A673 (cell line): ENCODE data around the gene RASA4B. TPM values are rescaled to one million over a fixed set of nuclear protein-coding genes. Genes with fewer than 3 reads are reported as not detected.
"Not testable (repeated sequence)": the region's sequence is repeated elsewhere in the genome, so short reads cannot be mapped to it uniquely, and the experiment has no call there.

Experiments used
- BruUV-seq: library from RNA; stranded (reverse); fragments of 400-500 nt; replicated peaks from 2 replicates; lab custom pipeline; 2021; lab: Mats Ljungman, UMichigan
- CTCF ChIA-PET: fragments of 300-600 bp; sonication (Branson Sonifier 250); formaldehyde crosslinking; loops from one replicate; lab custom pipeline; 2022; ENCODE audit warnings: antibody characterized with exemption; lab: Charles Lee
- POLR2A ChIA-PET: fragments of 300-600 bp; sonication (Branson Sonifier 250); formaldehyde crosslinking; loops from one replicate; lab custom pipeline; 2022; ENCODE audit warnings: antibody characterized with exemption; ENCODE audit not compliant: low non-redundant PET; lab: Charles Lee
- DNase-seq: peaks from one replicate; pipeline ENCODE4 v3.0.0-alpha.2; 2015; ENCODE audit warnings: low spot score
- H3K27ac ChIP-seq: fragments of 200-600 bp; sonication (generic); 2 replicates; pipeline ENCODE4 v1.5.1; 2016; ENCODE audit warnings: mixed run types, low read depth, mild to moderate bottlenecking, mixed read lengths, antibody characterized with exemption, low read length; ENCODE audit not compliant: poor library complexity, severe bottlenecking
- H3K27me3 ChIP-seq: fragments of 200-600 bp; sonication (generic); replicated peaks from 2 replicates; pipeline ENCODE4 v1.6.1; 2017; ENCODE audit warnings: mixed run types, low read depth, mild to moderate bottlenecking, mixed read lengths, antibody characterized with exemption, low read length; ENCODE audit not compliant: insufficient read depth, poor library complexity
- H3K36me3 ChIP-seq: fragments of 200-600 bp; sonication (generic); 2 replicates; pipeline ENCODE4 v1.6.1; 2016; ENCODE audit warnings: mixed run types, mild to moderate bottlenecking, mixed read lengths, antibody characterized with exemption, low read length; ENCODE audit not compliant: insufficient read depth, poor library complexity, severe bottlenecking
- H3K4me1 ChIP-seq: fragments of 200-600 bp; sonication (generic); 2 replicates; pipeline ENCODE4 v1.6.1; 2017; ENCODE audit warnings: mixed run types, mild to moderate bottlenecking, mixed read lengths, antibody characterized with exemption, low read length; ENCODE audit not compliant: insufficient read depth, poor library complexity, severe bottlenecking
- H3K4me3 ChIP-seq: fragments of 200-600 bp; sonication (generic); 2 replicates; pipeline ENCODE4 v1.5.1; 2016; ENCODE audit warnings: low read depth, mixed run types, mild to moderate bottlenecking, mixed read lengths, low read length; ENCODE audit not compliant: poor library complexity, severe bottlenecking
- H3K9me3 ChIP-seq: fragments of 200-600 bp; sonication (generic); 2 replicates; pipeline ENCODE4 v1.6.1; 2016; ENCODE audit warnings: mixed run types, low read depth, mild to moderate bottlenecking, mixed read lengths, antibody characterized with exemption, low read length; ENCODE audit not compliant: poor library complexity, severe bottlenecking
- intact Hi-C: fragments of 100-400 bp; cut with micrococcal nuclease; formaldehyde crosslinking; loops from one replicate; pipeline ENCODE4 v1.10.0; 2022; ENCODE audit not compliant: unreplicated experiment
- total RNA-seq: library from RNA; stranded (reverse); gene quantifications from 2 replicates; pipeline ENCODE4 v1.2.3, GENCODE V29; 2021

The RASA4B gene
- total RNA-seq, 1 experiment from 2014 or later: 1.8 TPM

GRCh38 chr7:102510575-102510974, 7.0 kb downstream of the RASA4B start:
- DNase-seq, intact Hi-C loops, POLR2A ChIA-PET, H3K27ac ChIP-seq, BruUV-seq, H3K9me3 ChIP-seq, CTCF ChIA-PET, H3K27me3 ChIP-seq, H3K4me3 ChIP-seq, H3K36me3 ChIP-seq, H3K4me1 ChIP-seq: not testable (repeated sequence)

- CTCF ChIA-PET, POLR2A ChIA-PET, H3K4me3 ChIP-seq, H3K27ac ChIP-seq, BruUV-seq, H3K4me1 ChIP-seq, H3K27me3 ChIP-seq, H3K36me3 ChIP-seq, intact Hi-C loops, DNase-seq, H3K9me3 ChIP-seq: not testable (repeated sequence)
Observed at GRCh38 chr7:102507410-102508088, 10.0 kb downstream of the RASA4B start.

DNA sequence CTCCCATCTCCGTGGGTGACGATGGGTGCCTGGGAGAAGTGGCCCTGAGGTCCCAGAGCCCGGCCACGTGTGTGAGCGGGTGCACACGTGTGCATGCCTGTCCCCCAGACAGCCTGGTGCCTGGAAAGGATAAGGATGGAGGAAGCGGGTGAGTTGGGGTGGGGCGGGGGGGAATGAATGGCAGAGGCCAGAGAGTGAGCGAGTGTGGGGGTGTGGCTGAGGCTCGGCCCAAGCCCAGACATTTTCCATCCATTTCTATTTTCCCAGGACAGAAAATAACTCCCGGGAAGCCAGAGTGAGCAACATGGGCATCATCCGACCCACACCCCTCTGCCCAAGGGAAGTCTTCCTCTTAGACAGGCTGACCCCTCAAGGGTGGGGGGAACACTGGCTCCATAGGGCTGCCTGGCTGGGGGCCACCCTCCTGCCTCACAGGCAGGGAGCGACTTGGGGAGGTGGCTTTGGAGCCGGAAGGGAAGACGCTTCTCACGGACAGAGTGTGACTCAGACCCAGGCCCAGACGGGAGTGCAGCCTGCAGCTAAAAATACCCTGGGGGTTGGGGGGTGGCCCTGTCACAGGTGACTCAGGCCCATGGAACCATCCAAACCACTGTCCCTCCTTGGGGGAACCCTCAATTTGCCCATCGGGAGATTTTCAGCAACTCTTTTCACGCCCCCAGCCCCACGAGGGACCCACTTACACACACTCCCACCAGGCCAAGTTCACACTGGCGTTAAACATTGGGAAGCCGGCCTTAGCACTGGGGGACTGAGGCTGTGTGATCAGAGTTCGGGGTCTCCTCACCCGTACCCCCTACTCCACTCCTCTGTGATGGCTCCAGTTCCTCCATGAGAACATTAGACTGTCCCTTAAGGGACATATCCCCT, 12.0 kb downstream of the RASA4B start:
- H3K4me3 ChIP-seq, H3K4me1 ChIP-seq, CTCF ChIA-PET, H3K27me3 ChIP-seq, BruUV-seq, H3K36me3 ChIP-seq, intact Hi-C loops, H3K9me3 ChIP-seq, POLR2A ChIA-PET, H3K27ac ChIP-seq, DNase-seq: not testable (repeated sequence)

GRCh38 chr7:102503141-102503540, 14.4 kb downstream of the RASA4B start:
- H3K9me3 ChIP-seq, BruUV-seq, H3K27me3 ChIP-seq, H3K36me3 ChIP-seq, H3K27ac ChIP-seq, H3K4me1 ChIP-seq, H3K4me3 ChIP-seq, intact Hi-C loops, CTCF ChIA-PET, POLR2A ChIA-PET, DNase-seq: not testable (repeated sequence)

GRCh38 chr7:102498321-102498720, 19.3 kb downstream of the RASA4B start:
- CTCF ChIA-PET, H3K27ac ChIP-seq, H3K4me3 ChIP-seq, POLR2A ChIA-PET, DNase-seq, H3K9me3 ChIP-seq, H3K36me3 ChIP-seq, BruUV-seq, intact Hi-C loops, H3K27me3 ChIP-seq, H3K4me1 ChIP-seq: not testable (repeated sequence)

GRCh38 chr7:102497308-102497707, 20.3 kb downstream of the RASA4B start:
- POLR2A ChIA-PET, BruUV-seq, intact Hi-C loops, H3K27ac ChIP-seq, H3K9me3 ChIP-seq, DNase-seq, H3K4me1 ChIP-seq, H3K27me3 ChIP-seq, CTCF ChIA-PET, H3K4me3 ChIP-seq, H3K36me3 ChIP-seq: not testable (repeated sequence)

GRCh38 chr7:102496861-102497260, 20.7 kb downstream of the RASA4B start:
- BruUV-seq, H3K27ac ChIP-seq, CTCF ChIA-PET, H3K36me3 ChIP-seq, H3K9me3 ChIP-seq, POLR2A ChIA-PET, H3K4me1 ChIP-seq, H3K4me3 ChIP-seq, H3K27me3 ChIP-seq, intact Hi-C loops, DNase-seq: not testable (repeated sequence)
